ENCODE data around the gene FKBP1B.
A peak's percentile ranks its signal among the peaks of the same experiment; 100 is the strongest.
"Not testable (repeated sequence)": the region's sequence is repeated elsewhere in the genome, so short reads cannot be mapped to it uniquely, and the experiment has no call there.

Gene FKBP1B

GRCh38 chr2:24022324-24022974 lies 27.1 kb upstream of the FKBP1B start:
- no peak for DNase-seq

- no peak for DNase-seq
These were observed 26.5 kb upstream of the FKBP1B start for GRCh38 chr2:24022975-24023575.

- peak in 12 of 56 donors; percentile 10 to 58 (median 23) for DNase-seq
These were observed 25.5 kb upstream of the FKBP1B start for GRCh38 chr2:24024018-24024417.

- DNase-seq: no peak
These were observed 24.4 kb upstream of the FKBP1B start for GRCh38 chr2:24024996-24025663.

- peak in 16 of 56 donors; percentile 9 to 71 (median 27) for DNase-seq
These were observed 23.3 kb upstream of the FKBP1B start for GRCh38 chr2:24026233-24026632.

GRCh38 chr2:24038786-24039499 lies 10.6 kb upstream of the FKBP1B start:
- DNase-seq: no peak

- DNase-seq: no peak
These were observed 9.0 kb upstream of the FKBP1B start for GRCh38 chr2:24040511-24040910.

- not testable (repeated sequence) for DNase-seq
These were observed 6.4 kb upstream of the FKBP1B start for GRCh38 chr2:24043133-24043532.

- DNase-seq: no peak
These were observed 3.7 kb upstream of the FKBP1B start for GRCh38 chr2:24045511-24046508.

- no peak for DNase-seq
These were observed 3.0 kb upstream of the FKBP1B start for GRCh38 chr2:24046599-24046929.

- DNase-seq: peak; percentile 46 to 99 (median 95)
These were observed 2.4 kb upstream of the FKBP1B start, which contains the start of gene WDCP for GRCh38 chr2:24046930-24047702. TSS of gene WDCP (minus strand) at chr2:24047391. CDS start at chr2:24039494, 7,897 bp downstream.

GRCh38 chr2:24047703-24048033 lies 1.9 kb upstream of the FKBP1B start:
- peak in 1 of 56 donors; percentile 47 for DNase-seq

- DNase-seq: no peak
These were observed 614 bp upstream of the FKBP1B start for GRCh38 chr2:24048769-24049484.

GRCh38 chr2:24050041-24050979 lies 769 bp downstream of the FKBP1B start:
- DNase-seq: peak in 17 of 56 donors; percentile 8 to 54 (median 21)

GRCh38 chr2:24051833-24052232 lies 2.3 kb downstream of the FKBP1B start:
- peak in 3 of 56 donors; percentile 7 to 21 (median 12) for DNase-seq

GRCh38 chr2:24052951-24053350 lies 3.4 kb downstream of the FKBP1B start:
- no peak for DNase-seq

GRCh38 chr2:24054366-24055010 lies 4.9 kb downstream of the FKBP1B start:
- DNase-seq: no peak

GRCh38 chr2:24055750-24056149 lies 6.2 kb downstream of the FKBP1B start:
- DNase-seq: no peak

Measured in nucleus accumbens (tissue), 56 donors.